IPS-NIHi7 (cell line): ENCODE measurements around the gene ELN.
A peak's percentile ranks its signal among the peaks of the same experiment; 100 is the strongest.

Experiments
- DNase-seq: peaks from one replicate; pipeline ENCODE4 v3.0.0; 2012; ENCODE audit warnings: mixed read lengths; ENCODE audit errors: extremely low spot score

Gene ELN

DNA sequence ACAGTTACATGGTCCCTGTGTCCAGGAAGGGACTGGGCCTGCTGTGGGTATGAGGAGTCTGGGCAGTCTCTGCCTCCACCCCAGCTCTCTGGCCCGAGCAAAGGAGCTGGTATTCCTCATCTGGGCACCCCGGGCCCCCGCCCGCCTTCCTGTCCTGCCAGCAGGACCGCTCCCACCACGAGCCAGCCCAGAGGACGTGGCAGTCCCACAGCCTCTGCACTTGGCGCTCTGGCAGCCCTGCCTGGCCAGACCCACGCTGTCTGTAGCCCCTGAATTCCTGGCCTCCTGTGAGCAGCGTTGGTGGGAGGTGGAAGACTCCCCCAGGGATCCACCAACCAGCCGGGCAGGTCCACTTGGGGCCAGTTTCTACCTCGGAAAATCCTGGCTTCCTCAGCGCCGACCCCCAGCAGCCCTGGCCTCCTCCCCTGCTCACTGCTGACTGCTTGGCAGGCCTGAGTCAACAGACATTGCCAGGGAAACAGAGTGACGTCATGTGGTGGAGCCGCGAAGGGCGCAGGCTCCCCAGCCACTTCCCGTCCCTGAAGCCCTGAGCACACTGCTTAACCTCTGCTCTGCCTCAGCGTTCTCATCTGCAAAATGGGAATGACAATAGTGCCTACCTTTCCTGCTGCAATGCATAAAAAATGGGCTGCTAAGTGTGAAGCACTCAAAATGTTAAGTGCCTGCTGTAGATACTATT lies 34.0 kb downstream of the ELN start:
- DNase-seq: no peak

DNA sequence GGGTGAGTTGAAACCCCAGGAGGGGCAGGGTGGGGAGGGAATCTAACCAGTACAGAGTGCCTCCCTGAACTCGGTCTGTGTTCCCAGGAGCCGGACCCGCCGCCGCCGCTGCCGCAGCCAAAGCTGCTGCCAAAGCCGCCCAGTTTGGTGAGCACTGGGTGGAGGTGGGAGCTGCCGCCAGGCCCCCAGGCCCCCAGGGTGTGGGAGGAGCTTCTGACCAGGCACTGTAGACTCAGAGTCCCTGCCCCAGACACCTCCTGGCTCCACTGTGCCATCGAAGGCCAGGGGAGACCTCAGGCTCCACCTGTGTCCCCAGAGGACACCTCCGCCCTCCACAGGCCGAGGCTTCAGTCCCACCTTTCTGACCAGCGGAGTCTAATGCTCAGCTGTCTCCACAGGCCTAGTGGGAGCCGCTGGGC lies 35.3 kb downstream of the ELN start:
- DNase-seq: peak; percentile 9

DNA sequence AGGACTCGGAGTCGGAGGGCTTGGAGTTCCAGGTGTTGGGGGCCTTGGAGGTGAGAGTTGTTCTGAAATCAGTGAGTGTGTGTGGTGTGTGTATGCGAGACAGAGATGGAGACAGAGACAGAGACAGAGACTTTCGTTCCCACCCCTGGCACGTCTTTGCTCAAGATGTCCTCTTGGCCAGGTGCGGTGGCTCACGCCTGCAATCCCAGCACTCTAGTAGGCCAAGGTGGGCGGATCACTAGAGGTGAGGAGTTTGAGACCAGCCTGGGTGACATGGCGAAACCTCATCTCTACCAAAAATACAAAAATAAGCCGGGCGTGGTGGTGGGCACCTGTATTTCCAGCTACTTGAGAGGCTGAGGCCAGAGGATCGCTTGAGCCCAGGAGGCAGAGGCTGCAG lies 35.7 kb downstream of the ELN start:
- DNase-seq: no peak

DNA sequence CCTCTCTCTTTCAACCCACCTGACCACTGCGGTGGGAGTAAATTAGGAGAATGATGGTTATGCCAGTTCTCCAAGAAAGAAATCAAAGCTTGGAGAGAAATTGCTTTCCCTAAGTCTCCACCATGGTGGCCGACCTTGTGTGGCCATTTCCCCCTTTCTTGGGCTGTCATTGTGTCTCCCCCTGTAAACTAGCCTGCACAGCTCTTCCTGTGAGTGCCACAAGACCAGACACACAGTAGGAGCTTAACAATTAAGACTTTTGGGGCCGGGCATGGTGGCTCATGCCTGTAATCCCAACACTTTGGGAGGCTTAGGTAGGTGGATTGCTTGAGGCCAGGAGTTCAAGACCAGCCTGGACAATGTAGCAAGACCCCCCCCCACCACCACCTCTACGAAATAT lies 36.7 kb downstream of the ELN start:
- DNase-seq: no peak

DNA sequence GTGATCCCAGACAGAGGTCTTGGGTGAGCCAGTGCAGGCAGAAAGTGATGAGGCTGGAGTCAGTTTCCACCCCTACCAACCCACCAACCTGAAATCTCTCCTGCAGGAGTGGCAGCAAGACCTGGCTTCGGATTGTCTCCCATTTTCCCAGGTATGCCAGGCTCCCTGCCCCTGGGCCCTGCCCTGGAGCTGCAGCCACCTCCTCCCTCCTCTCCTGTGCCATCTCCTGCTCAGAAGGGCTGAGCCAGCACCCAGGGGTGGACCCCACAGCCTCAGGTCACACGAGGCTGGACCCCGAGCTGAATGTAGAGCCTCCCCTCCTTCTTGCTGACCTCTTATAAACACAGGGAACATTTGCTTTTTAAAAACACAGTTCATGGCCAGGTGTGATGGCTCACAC lies 38.7 kb downstream of the ELN start:
- DNase-seq: no peak

DNA sequence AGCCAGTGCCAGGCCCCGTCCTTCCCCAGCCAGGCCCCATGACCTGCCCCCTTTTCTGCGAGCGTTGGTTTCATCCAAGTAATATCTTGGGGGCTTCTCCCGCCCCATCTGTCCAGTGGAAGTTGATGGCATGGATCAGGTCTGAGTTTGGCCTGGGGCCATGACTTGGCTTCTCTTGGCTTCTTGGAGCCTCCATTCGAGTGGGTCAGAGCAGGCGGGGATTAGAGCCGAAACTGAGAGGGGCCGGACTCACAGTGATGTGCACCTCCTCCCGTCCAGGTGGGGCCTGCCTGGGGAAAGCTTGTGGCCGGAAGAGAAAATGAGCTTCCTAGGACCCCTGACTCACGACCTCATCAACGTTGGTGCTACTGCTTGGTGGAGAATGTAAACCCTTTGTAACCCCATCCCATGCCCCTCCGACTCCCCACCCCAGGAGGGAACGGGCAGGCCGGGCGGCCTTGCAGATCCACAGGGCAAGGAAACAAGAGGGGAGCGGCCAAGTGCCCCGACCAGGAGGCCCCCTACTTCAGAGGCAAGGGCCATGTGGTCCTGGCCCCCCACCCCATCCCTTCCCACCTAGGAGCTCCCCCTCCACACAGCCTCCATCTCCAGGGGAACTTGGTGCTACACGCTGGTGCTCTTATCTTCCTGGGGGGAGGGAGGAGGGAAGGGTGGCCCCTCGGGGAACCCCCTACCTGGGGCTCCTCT lies 40.6 kb downstream of the ELN start:
- no peak for DNase-seq

DNA sequence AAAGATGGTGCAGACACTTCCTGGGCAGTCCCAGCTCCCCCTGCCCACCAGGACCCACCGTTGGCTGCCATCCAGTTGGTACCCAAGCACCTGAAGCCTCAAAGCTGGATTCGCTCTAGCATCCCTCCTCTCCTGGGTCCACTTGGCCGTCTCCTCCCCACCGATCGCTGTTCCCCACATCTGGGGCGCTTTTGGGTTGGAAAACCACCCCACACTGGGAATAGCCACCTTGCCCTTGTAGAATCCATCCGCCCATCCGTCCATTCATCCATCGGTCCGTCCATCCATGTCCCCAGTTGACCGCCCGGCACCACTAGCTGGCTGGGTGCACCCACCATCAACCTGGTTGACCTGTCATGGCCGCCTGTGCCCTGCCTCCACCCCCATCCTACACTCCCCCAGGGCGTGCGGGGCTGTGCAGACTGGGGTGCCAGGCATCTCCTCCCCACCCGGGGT lies 41.1 kb downstream of the ELN start:
- no peak for DNase-seq

DNA sequence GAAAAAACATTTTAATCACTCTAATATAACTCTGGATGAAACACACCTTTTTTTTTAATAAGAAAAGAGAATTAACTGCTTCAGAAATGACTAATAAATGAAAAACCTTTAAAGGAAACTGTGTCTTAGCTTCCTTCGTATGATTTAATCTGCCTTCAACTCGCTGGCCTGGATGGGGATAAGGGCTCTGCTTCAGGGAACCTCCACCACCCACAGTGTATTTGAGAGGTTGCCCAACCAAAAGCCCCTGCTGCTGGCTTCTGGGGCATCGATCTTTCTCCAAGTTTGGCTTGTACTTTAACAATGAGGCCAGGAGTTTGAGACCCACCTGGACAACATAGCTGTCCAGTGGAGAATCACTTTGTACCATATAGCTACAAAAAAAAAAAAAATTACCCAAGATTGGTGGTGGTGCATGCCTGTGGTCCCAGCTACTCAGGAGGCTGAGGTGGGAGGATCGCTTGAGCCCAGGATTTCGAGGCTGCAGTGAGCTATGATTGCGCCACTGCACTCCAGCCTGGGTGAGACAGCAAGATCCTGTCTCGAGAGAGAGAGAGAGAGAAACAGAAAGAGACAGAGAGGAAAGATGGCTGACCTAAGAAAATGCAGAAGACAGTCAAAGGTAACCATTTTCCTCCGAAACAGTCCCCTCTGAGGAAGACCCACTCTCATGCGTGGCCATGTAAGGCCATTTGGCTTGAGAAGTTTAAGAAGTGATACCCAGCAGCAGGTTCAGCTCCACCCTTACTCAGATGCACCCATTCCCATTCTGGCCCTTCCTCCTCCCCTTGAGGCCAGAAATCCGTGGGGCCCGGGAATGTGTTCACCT lies 42.0 kb downstream of the ELN start:
- no peak for DNase-seq

DNA sequence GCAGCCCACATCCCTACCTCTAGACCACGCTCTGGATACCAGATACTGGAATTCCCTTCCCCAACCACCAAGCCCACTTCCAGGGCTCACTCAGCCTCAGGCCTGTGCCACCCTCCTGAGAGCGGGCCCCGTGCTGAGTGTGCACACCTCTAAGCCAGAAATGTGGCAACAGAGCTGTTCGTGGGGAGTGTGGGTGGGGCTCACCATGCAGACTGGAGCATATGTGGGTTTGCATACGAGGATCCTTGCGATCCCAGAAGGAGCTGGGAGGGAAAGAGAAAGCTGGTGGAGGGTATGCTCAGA lies 42.6 kb downstream of the ELN start:
- DNase-seq: no peak

DNA sequence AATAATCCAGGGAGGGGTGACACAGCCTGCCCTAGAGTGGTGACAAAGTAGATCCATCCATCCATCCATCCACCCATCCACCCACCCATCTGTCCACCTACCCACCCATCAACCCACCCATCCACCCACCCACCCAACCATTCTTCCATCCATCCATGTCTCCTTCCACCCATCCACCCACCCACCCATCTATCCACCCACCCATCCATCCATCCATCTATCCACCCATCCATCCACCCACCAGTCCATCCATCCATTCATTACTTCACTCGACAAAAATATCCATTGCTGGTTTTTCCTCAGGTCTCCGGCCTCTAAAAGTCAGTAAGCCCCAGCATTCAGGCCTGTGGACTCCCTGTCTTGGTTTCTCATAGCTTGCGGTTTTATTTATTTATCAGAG lies 43.1 kb downstream of the ELN start:
- no peak for DNase-seq

DNA sequence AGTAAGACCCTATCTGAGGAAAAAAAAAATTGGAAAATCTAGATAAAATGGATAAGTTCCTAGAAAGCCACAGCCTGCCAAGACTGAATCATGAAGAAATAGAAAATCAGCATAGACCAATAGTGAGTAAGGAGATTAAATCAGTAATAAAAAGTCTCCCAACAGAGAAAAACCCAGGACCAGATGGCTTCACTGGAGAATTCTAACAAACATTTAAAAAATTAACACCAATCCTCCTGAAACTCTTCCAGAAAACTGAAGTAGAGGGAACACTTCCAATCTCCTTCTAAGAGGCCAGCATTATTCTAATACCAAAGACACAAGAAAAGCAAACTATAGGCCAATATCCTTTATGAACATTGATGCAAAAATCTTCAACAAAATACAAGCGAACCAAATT lies 46.8 kb downstream of the ELN start:
- no peak for DNase-seq

DNA sequence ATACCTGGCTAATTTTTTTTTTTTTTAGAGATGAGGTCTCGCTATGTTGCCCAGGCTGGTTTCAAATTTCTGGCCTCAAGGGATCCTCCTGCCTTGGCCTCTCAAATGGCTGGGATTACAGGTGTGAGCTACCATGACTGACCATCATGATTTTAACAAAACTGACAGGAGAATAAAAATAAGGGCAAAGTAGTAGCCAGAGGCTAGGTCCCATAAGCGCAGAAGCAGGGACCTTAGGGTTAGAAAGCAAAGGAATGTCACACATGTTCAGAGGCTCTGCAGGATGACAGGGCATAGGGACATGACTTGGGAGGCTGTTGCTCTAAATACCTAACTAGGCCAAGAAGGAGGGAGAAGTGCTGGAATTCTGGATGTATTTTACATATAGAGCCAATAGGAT lies 50.5 kb downstream of the ELN start:
- DNase-seq: no peak

DNA sequence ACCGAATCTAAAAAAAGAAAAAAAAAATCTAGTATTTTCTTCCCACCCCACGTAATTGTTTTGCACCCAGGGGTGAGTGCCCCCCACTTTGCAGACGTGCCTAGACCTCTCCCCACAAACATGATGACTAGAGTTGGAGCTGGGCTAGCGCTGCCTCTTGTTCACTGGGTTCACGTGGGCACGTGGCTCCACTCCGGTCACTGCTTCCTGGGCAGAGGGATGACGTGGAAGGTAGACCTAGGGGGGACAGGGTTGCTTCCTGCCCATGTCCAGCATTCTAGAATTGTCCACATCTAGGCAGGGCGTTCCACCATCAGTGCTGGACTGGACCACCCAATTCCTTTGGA lies 54.8 kb downstream of the ELN start:
- no peak for DNase-seq

DNA sequence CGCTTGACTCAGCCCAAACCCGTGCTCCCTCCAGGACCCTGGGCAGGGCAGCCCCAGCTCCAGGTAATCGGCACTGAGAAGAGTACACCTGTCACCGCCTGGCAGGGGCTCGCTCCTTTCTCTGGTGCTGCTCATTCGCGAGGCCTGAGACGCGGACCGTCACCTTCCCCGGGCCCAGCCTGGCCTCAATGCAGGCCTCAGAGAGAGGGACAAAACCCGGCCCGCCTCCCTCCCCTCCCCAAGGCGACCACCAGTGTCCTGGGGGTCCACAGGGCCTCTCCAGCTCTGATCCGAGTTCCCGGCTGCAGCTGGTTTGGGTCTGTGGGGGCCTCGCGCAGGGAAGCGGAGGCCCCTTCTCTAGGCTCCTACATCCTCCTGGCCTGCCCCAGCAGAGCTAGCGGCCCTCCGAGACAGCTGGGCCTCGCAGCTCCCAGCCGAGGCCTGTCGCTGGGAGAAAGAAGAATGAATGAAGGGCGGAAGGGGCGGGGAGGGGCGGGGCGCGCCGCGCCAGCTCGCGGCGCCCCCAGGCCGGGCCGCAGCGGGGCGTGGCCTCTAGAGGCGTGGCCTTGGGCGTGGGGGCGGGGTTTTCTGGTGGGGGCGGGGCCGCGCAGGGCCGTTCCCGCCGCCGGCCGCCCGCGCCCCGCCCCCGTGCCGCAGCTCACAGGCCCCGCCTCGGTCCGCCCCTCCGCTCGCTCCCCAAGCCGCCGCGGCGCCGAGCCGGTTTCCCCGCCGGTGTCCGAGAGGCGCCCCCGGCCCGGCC lies 55.3 kb downstream of the ELN start, which contains the start of gene LIMK1:
Gene LIMK1, plus strand, starts transcription at position 688 of the 760 bp plus-strand sequence. CDS start 187 bp downstream, outside the sequence.
- DNase-seq: peak; percentile 97

DNA sequence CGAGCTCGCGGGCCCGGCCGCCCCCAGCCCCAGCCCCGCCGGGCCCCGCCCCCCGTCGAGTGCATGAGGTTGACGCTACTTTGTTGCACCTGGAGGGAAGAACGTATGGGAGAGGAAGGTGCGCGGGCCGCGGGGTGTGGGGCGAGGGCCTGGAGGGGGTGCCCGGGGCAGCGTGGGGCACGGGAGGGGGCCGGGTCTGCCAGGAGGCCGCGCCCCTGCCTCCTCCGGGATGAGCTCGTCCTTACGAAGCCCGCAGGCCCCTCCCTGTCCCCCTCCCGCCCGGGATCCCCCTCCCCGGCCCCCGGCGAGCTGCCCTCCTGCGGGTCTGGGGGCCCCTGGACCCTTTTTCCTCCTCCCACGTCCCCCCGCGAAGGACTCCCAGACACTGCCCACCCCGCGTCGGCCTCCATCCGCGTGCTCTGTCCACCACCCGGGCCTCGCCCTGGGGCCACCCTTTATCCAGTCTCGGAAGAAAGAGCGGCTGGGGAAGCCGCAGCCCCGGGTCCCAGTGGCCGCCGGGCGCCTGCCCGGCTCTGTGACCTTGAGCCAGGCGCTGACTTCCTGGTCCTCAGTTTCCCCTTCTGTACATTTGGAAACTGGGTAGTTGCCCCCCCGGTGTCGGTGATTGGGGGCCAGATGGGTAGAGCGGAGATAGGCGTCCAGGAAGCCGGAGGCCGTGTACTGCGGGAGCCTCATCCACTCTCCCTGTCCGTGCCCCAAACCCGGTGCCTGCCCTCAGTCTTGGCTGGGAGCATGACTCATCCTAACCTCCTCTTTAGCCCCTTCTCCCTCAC lies 56.2 kb downstream of the ELN start:
- DNase-seq: peak; percentile 69

DNA sequence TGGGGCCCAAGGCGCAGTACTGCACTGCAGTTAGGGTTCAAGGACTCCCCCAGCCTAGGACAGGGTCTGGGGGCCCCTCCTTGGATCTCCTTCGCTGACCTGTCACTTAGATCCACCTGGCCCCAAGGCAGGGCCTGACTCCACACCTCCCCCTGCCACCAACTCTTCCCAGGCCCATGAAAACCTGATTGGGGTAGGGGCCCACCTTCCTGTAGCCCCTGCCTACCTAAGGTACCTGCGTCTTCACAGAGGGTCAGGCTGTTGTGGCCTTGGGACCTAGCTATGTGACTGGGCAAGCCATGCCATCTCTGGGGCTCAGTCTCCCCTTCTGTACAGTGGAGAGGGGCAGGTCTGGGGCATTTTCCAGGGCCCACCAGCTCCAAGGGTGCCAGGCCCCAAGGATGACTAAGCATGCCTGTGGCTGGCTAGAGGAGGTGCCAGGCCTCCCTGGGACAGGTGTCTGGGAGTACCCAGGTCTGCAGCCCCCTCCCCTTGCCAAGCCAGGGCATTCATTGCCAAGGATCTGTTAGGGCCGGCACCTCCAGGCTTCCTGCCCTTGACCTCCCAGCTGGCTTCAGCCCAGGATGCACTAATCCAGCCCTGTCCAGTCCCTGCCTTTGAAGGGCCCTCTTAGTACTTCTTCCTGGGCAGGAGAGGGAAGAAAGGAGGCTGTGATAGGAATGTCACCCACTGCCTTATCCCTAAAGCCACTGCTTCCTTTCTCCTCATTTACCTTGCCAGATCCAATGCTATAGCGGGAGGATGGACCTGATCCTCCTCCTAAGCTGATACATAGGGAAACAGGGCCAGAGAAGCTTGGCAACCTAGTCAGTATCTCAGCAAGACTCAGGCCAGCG lies 57.0 kb downstream of the ELN start:
- DNase-seq: no peak

DNA sequence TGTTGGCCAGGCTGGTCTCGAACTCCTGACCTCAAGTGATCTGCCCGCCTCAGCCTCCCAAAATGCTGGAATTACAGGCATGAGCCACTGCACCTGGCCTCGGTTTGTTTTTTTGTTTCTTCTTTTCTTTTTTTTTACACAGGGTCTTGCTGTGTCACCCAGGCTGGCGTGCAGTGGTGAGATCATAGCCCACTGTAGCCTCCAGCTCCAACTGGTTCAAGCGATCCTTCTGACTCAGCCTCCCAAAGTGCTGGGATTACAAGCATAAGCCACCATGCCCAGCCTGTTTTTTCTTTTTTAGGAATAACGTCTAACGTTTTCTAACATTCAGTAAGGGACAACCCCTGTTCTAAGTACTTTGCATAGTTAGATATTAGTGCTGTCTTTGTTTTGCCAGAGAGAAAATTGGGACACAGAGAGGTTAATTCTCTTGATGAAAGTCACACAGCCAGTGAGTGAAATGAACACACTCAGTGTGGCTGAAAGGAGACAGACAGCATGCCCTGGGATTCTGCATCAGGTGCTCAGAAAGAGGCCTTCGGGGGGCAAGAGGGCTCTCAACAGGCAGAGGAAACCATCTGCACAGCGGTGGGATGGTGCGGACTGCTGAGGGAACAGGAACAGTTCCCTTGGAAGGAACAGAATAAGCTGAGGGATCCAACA lies 59.9 kb downstream of the ELN start:
- DNase-seq: no peak

DNA sequence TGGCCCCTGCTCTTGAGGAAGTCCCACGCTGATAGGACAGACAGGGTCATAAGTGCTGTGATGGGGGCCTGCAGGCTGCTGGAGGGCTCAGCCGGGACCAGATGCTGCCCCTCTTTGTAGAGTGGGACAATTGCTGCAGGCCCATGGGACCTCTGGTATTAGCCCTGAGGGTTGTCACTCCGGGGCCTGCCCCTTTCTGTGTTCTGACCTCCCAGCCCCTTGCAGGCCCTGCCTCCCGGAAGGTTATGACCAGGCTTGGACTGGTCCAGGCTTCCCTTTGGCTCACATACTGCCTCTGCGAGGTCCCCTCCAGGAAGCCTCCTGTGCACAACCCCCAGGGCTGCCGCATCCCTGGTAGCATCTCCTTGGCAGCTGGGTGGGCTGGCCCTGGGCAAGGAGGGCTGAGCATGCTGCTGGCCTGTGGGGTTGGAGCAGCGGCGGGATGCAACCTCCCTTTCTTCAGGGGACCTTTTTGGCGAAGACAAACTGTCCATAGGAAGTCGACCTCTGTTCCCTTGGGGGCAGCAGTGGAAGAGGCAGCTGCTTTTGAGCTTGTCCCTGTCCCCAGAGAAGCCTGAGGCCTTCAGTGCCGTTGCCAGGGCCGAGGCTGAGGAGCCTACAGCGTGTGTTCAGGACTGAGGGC lies 64.5 kb downstream of the ELN start:
- DNase-seq: no peak

DNA sequence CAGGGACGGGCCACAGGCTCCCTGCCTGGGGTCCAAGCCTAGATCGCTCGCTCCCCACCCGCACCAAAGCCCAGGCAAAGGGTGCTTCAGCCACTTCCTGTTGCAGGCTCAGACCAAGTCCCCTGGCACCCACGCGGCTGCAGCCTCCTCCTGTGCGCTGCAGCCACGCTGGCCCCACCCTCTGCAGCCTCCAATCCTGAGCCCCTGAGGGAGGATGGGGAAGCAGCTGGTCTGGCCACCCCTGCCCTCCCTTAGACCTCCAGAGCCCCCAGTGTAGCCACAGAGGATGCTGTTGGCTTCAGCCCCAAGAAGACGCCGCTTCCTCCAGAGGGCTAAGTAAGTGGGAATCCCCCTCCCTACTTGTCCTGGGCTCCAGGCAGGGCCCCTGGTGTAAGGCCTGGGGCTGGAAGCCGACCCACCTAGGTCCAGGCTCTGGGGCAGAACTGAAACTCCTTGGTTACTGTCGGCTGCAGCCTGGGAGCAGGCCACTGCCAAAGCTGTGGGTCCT lies 65.0 kb downstream of the ELN start:
- no peak for DNase-seq
